ENCODE results near the gene NEK6. TPM values are rescaled to one million over a fixed set of nuclear protein-coding genes. Genes with fewer than 3 reads are reported as not detected.

Gene NEK6
- total RNA-seq, 1 donor from 2014 or later = 3.0 TPM

- intact Hi-C loops (cut with micrococcal nuclease) = loop anchor here (1.0 kb wide), 1 partner anchor 193 kb away; no protein-coding TSS in a partner anchor
Measured at GRCh38 chr9:124320062-124320973, 62.6 kb downstream of the NEK6 start.

GRCh38 chr9:124321416-124321815, 63.7 kb downstream of the NEK6 start:
- intact Hi-C loops (cut with micrococcal nuclease) = no loop called here

- intact Hi-C loops (cut with micrococcal nuclease) = no loop called here
Measured at GRCh38 chr9:124321935-124322334, 64.2 kb downstream of the NEK6 start.

GRCh38 chr9:124322618-124323432, 65.1 kb downstream of the NEK6 start:
- intact Hi-C loops (cut with micrococcal nuclease) = no loop called here

- intact Hi-C loops (cut with micrococcal nuclease) = no loop called here
Measured at GRCh38 chr9:124323904-124324303, 66.2 kb downstream of the NEK6 start.

- intact Hi-C loops (cut with micrococcal nuclease) = no loop called here
Measured at GRCh38 chr9:124325816-124326215, 68.1 kb downstream of the NEK6 start.

- intact Hi-C loops (cut with micrococcal nuclease) = no loop called here
Measured at GRCh38 chr9:124326378-124326777, 68.6 kb downstream of the NEK6 start.

- intact Hi-C loops (cut with micrococcal nuclease) = no loop called here
Measured at GRCh38 chr9:124327491-124327890, 69.7 kb downstream of the NEK6 start.

- intact Hi-C loops (cut with micrococcal nuclease) = no loop called here
Measured at GRCh38 chr9:124328285-124328684, 70.5 kb downstream of the NEK6 start.

GRCh38 chr9:124329206-124329792, 71.5 kb downstream of the NEK6 start:
- intact Hi-C loops (cut with micrococcal nuclease) = no loop called here

- intact Hi-C loops (cut with micrococcal nuclease) = no loop called here
Measured at GRCh38 chr9:124330011-124330697, 72.4 kb downstream of the NEK6 start.

GRCh38 chr9:124331580-124331979, 73.8 kb downstream of the NEK6 start:
- intact Hi-C loops (cut with micrococcal nuclease) = no loop called here

GRCh38 chr9:124332361-124333202, 74.8 kb downstream of the NEK6 start:
- intact Hi-C loops (cut with micrococcal nuclease) = no loop called here

- intact Hi-C loops (cut with micrococcal nuclease) = no loop called here
Measured at GRCh38 chr9:124333203-124333579, 75.4 kb downstream of the NEK6 start.

- intact Hi-C loops (cut with micrococcal nuclease) = no loop called here
Measured at GRCh38 chr9:124334568-124335319, 77.0 kb downstream of the NEK6 start.

- intact Hi-C loops (cut with micrococcal nuclease) = no loop called here
Measured at GRCh38 chr9:124335320-124335707, 77.6 kb downstream of the NEK6 start.

- intact Hi-C loops (cut with micrococcal nuclease) = no loop called here
Measured at GRCh38 chr9:124337562-124337961, 79.8 kb downstream of the NEK6 start.

- intact Hi-C loops (cut with micrococcal nuclease) = no loop called here
Measured at GRCh38 chr9:124339603-124340146, 81.9 kb downstream of the NEK6 start.

Data from T-helper 1 cell treated with Interleukin-12 subunit alpha and Interleukin-12 subunit beta and Interleukin-4 antibody, amounts not matched to agents 30 ng/mL and 1 ng/mL, for 36 hours (primary cell).